GM18505 (cell line): Measurements from ENCODE around the gene FAM151A.

Experiments used
- ATAC-seq: cut with Tn5 transposase; IDR thresholded peaks from one replicate; pipeline ENCODE4 v1.9.1; 2021; ENCODE audit not compliant: unreplicated experiment
- POLR2A ChIP-seq: IDR thresholded peaks from 4 replicates; pipeline ENCODE4 v1.6.1; 2011; ENCODE audit warnings: borderline replicate concordance; ENCODE audit not compliant: insufficient read depth, insufficient read length; ENCODE audit errors: extremely low read depth

FAM151A gene

DNA sequence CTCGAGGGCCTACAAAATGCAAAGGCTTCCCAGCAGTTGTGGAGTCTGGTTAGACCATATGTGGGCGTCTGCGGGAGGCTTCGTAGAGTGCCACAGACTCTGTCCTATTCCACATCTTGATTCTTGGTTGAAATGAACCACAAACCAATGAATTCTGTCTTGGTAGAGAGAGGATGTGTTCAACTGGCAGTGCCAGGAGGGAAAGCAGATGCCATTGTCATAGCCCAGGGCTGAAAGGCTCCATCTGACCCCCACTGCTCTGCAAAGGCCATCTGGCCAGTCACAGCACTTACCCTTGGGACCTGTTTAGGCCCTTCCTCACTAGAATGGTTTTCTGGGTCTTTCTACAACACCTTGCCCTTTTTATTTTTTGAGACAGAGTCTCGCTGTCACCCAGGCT lies 53.2 kb downstream of the FAM151A start:
- ATAC-seq = no peak
- no peak for TF ChIP-seq POLR2A

DNA sequence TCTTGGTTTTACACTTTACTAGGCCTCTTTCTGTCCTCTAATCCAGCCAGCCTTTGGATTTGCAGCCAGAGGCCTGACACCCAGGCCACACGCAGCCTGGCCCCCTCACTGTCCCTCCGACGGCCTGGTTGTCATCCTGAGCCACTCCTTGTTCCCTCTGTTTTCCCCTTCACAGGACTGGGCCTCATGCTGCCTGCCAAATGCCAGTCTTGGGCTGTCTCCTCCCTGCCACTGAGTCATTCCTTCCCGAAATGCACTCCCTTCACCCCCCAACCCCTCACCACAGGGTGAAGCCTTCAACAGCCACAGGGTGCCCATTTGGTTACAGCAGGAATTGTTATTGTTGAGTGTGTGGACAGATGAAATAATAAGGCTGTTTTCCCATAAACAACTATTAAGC lies 54.0 kb downstream of the FAM151A start:
- ATAC-seq = no peak
- TF ChIP-seq POLR2A = no peak

DNA sequence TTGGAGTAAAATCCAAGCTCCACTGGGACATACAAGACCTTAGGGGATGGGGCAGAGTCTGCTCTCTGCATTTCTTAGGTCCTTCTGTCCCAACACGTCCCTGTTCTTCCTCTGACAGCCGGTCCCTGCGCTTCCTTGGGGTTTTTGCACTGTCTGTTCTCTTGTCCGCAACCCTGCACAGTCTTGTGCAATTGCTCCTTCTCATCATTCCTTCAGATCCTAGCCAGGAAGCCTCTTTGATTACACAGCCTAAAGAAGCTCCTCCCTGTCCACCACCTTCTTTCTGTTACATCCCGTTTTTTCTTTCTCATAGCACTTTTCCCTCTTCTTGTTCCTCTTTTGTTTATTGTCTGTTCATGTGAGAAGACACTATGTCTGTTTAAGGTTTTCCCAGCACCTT lies 55.4 kb downstream of the FAM151A start:
- ATAC-seq = no peak

DNA sequence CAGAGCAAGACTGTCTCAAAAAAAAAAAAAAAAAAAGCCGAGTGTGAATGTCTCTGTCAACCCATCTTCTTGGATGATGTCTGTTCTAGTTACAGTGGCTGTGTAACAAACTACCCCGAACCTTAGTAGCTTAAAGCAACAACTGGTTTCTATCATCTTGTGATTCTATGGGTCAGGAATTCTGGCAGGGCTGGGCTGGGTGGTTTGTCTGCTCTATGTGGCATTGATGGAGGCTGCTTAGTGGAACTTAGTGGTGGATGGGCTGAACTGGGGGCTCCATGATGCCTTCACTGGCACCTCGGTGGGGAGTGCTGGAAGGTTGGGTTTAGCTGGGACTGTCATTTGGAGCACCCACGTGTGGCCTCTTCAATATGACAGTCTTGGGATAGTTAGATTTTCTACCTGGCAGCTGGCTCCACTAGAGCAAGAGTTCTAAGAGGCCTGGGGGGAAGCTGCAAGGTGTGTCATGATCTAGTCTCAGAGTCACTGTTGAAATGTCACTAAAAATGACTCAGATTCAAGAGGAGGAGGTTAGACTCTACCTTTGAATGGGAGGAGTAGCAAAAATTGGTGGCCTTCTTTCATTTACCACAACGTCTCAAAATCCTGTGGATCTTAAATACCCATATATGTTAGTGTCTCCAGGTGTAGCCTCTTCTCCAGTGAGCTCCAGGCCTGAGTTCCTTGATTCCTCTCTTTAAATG lies 56.7 kb downstream of the FAM151A start:
- TF ChIP-seq POLR2A = no peak
- no peak for ATAC-seq

More for the DNA sequence above, 55.4 kb downstream of the FAM151A start:
- TF ChIP-seq POLR2A = no peak

DNA sequence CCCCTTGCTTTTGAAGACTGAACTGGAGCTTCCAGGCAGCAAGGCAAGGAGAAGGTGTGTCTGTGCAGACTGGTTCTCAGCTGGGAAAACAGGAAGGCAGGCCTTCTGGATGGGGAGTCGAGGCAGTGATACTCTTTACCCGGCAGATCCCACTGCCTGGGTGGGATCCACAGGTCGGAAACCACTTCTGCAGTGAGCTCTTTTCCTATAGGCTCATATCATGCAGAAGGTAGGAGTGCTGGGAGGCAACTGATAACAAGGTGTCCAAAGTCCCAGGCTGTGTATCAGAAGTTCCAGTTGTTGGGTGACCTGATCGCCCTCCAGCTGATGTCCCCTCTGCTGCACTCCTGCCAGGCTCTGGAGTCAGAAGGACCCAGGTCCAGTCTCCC lies 58.2 kb downstream of the FAM151A start:
- TF ChIP-seq POLR2A = no peak

DNA sequence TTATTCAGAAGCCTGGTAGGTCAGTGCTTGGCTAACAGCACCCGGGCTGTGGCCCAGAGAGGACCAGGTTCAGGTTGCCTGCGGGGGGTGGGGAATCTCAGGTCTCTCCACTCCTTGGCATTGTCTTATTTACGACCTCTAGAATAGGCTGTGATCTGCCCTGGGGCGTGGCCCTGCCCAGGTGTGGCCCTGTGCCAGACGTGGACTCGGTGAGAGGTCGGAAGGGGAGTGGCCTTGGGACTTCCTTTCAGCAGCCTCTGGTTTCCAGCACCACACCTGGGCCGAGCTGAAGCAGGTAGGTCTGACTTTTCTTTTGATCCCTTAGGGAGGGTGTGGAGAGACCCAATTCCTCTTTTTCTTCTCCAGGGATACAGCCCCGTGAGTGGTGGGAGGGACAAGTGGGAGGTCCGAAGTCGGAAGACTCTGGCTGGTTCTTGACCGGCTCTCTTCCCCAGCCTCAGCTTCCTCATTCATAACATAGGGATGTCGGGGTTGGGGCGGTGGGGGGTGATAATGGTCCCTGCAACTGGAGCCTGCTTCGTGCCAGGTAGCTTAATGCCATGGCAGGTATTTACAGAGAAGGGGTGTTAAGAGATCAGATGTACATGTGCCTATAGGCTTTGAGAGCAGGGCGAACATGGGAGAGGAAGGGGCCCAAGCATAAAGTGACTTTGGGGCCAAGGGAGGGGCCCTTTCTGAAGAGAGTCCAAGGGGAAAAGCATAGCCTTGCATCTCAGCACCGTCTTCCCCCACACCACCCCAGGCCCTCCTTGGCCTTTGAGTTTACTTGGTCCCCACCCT lies 58.8 kb downstream of the FAM151A start:
- ATAC-seq = no peak
- no peak for TF ChIP-seq POLR2A

More for the DNA sequence above, 58.2 kb downstream of the FAM151A start:
- ATAC-seq = no peak

DNA sequence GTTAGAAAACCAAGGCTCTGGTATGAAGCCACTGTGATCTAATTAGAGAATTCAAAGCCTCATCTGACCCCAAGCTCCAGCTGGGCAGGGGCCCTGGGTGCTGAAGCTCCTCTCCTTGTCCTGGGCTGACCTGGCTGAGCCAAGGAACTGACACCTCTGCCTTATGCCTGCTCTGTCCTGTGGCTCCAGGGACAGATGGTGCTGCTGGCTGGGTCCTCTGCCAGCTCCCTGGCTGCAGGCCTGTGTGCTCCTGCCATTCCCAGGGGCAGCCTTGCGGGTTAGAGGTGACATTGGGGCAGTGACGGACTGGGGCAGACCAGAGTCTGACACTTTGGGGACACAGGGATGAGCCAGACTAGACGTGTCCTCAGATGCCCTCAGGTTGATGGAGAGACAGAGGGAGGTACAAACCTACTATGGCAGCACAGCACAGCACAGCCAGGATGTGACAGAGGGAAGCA lies 63.5 kb downstream of the FAM151A start:
- TF ChIP-seq POLR2A = no peak
- ATAC-seq = no peak
